Kidney (tissue), 14 donors: ENCODE measurements around the gene PARK7. TPM values are rescaled to one million over a fixed set of nuclear protein-coding genes. Genes with fewer than 3 reads are reported as not detected.
A peak's percentile ranks its signal among the peaks of the same experiment; 100 is the strongest.

ENCODE experiments used
- DNase-seq, 5 donors: peaks; one replicate each; pipeline ENCODE4 v3.0.0-alpha.2; 2013 to 2020
- FAIRE-seq: peaks from 2 replicates; lab custom pipeline; 2012; peaks lifted over from hg19 to GRCh38; lab: Jason Lieb, UNC
- H3K27ac ChIP-seq, 2 donors: one replicate each; pipeline ENCODE4 v1.7.0; 2013; ENCODE audit warnings: low read depth in 2 of 2, low read length in 2 of 2, inconsistent platforms in 1 of 2
- H3K27me3 ChIP-seq: one replicate; pipeline ENCODE4 v1.7.1; 2013; ENCODE audit warnings: low read length, inconsistent platforms; ENCODE audit not compliant: control insufficient read depth, insufficient read depth
- H3K36me3 ChIP-seq, 3 donors: one replicate each; pipeline versions ENCODE4 v1.7.0 to v1.7.1; 2013; ENCODE audit warnings: low read length in 3 of 3, control low read depth in 1 of 3, inconsistent platforms in 1 of 3; ENCODE audit not compliant: insufficient read depth in 3 of 3, control insufficient read depth in 2 of 3
- H3K4me1 ChIP-seq, 3 donors: one replicate each; pipeline versions ENCODE4 v1.7.0 to v1.7.1; 2013; ENCODE audit warnings: low read length in 3 of 3, inconsistent platforms in 1 of 3, low read depth in 1 of 3; ENCODE audit not compliant: control insufficient read depth in 2 of 3, insufficient read depth in 2 of 3
- H3K4me3 ChIP-seq, 3 donors: one replicate each; pipeline versions ENCODE4 v1.7.0 to v1.8.1; 2013; ENCODE audit warnings: low read length in 3 of 3, control low read depth in 1 of 3, inconsistent platforms in 1 of 3
- H3K9ac ChIP-seq, 3 donors: one replicate each; pipeline versions ENCODE4 v1.7.0 to v1.7.1; 2013; ENCODE audit warnings: low read length in 3 of 3, control low read depth in 1 of 3, inconsistent platforms in 1 of 3
- H3K9me3 ChIP-seq, 3 donors: one replicate each; pipeline versions ENCODE4 v1.7.0 to v1.7.1; 2013; ENCODE audit warnings: low read length in 3 of 3, control low read depth in 1 of 3, inconsistent platforms in 1 of 3; ENCODE audit not compliant: control insufficient read depth in 2 of 3, insufficient read depth in 1 of 3
- CTCF ChIP-seq: IDR thresholded peaks from 3 replicates; pipeline ENCODE4 v1.5.1; 2012; ENCODE audit warnings: mild to moderate bottlenecking, moderate library complexity, borderline replicate concordance; ENCODE audit not compliant: insufficient read depth; ENCODE audit errors: extremely low read depth
- intact Hi-C: fragments of 100-400 bp; cut with DNase I; formaldehyde crosslinking; loops from one replicate; pipeline ENCODE4 v1.11.1; 2022
- polyA plus RNA-seq: library from polyadenylated mRNA; stranded (reverse); fragments of 350-450 nt; fragmentation: Illumina TruSeq; extraction: RNeasy Lipid Tissue Mini Kit (QIAGEN cat#74804); gene quantifications from one replicate; pipeline ENCODE4 v1.2.3, GENCODE V29; 2014; ENCODE audit warnings: low read depth, low replicate concordance; ENCODE audit not compliant: insufficient read depth
- total RNA-seq: library from RNA; stranded (reverse); fragmentation: NEBNext Ultra II Directional; extraction: Animal tissue kit (Norgen Biotek cat#: 25700); gene quantifications from one replicate; pipeline ENCODE4 v1.2.1, GENCODE V29; 2021
- donor health status: control.
- donor health status: control.
- donor health status: control.
- donor health status: control.
- donor health status: control.
- donor health status: DM: yes; HTN: yes; CAD: no.
- donor health status: Normal renal cell carcinoma (clear cell type).

The PARK7 gene
- total and polyA plus RNA-seq, 2 donors from 2014 or later = 239 to 481 TPM

GRCh38 chr1:8013800-8014199 lies 52.3 kb downstream of the PARK7 start:
- no peak overlapping the region for H3K27ac ChIP-seq
- H3K4me1 ChIP-seq = peaks cover 0 to 28% (median 12%) of the 10 kb centered on the region in 3 donors
- FAIRE-seq = no peak

GRCh38 chr1:8014381-8014988 lies 53.0 kb downstream of the PARK7 start:
- intact Hi-C loops = no loop called here
- H3K4me3 ChIP-seq = no peak overlapping the region
- H3K27ac ChIP-seq = peak overlapping the region in 1 of 2 donors; percentile 23
- H3K9ac ChIP-seq = peak overlapping the region in 1 of 3 donors; percentile 12
- H3K9me3 ChIP-seq = no peaks in the 10 kb centered on the region
- peaks cover 0 to 35% (median 13%) of the 10 kb centered on the region in 3 donors for H3K4me1 ChIP-seq
- DNase-seq (no peak), FAIRE-seq (no peak)
- no peaks in the 10 kb centered on the region for H3K27me3 ChIP-seq
- peaks cover 0 to 60% (median 42%) of the 10 kb centered on the region in 3 donors for H3K36me3 ChIP-seq
- TF ChIP-seq CTCF = no peak

More at GRCh38 chr1:8013800-8014199, 52.3 kb downstream of the PARK7 start:
- Histone ChIP-seq H3K4me3 (no peak overlapping the region), H3K9me3 (no peaks in the 10 kb centered on the region), H3K9ac (peak overlapping the region in 1 of 3 donors; percentile 12), H3K36me3 (peaks cover 0 to 60% (median 42%) of the 10 kb centered on the region in 3 donors), H3K27me3 (no peaks in the 10 kb centered on the region)
- no peak for TF ChIP-seq CTCF
- DNase-seq = no peak
- intact Hi-C loops = no loop called here

GRCh38 chr1:8015036-8015808 lies 53.7 kb downstream of the PARK7 start:
- H3K27ac ChIP-seq = peak overlapping the region; percentile 32 to 44
- FAIRE-seq (no peak), DNase-seq (peak in 3 of 5 donors; percentile 44 to 92 (median 88))
- H3K4me3 ChIP-seq = peak overlapping the region in 1 of 3 donors; percentile 4
- H3K9me3 ChIP-seq = no peaks in the 10 kb centered on the region
- no peaks in the 10 kb centered on the region for H3K27me3 ChIP-seq
- intact Hi-C loops = no loop called here
- peak; percentile 78 for TF ChIP-seq CTCF
- H3K4me1 ChIP-seq = peaks cover 0 to 43% (median 19%) of the 10 kb centered on the region in 3 donors
- H3K9ac ChIP-seq = peak overlapping the region in 1 of 3 donors; percentile 14
- peaks cover 0 to 52% (median 39%) of the 10 kb centered on the region in 3 donors for H3K36me3 ChIP-seq
